ENCODE data around the gene DPF1.

DNA sequence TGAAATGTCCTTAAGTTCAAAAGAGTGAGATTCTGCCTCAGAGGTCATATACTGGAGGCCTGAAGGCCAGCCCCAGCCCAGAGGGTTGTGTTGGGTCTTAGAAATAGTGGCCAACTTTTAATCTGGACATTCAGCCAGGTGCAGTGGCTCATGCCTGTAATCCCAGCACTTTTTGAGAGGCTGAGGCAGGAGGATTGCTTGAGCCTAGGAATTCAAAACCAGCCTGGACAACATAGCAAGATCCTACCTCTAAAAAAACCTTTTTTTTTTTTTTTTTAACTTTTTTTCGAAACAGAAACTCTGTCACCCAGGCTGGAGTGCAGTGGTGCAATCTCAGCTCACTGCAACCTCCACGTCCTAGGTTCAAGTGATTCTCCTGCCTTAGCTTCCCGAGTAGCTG, 15.5 kb downstream of the DPF1 start:
- TF ChIP-seq, protein P1, sequence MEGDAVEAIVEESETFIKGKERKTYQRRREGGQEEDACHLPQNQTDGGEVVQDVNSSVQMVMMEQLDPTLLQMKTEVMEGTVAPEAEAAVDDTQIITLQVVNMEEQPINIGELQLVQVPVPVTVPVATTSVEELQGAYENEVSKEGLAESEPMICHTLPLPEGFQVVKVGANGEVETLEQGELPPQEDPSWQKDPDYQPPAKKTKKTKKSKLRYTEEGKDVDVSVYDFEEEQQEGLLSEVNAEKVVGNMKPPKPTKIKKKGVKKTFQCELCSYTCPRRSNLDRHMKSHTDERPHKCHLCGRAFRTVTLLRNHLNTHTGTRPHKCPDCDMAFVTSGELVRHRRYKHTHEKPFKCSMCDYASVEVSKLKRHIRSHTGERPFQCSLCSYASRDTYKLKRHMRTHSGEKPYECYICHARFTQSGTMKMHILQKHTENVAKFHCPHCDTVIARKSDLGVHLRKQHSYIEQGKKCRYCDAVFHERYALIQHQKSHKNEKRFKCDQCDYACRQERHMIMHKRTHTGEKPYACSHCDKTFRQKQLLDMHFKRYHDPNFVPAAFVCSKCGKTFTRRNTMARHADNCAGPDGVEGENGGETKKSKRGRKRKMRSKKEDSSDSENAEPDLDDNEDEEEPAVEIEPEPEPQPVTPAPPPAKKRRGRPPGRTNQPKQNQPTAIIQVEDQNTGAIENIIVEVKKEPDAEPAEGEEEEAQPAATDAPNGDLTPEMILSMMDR (IDR thresholded peaks at IDR 0.05), result no peak
- no peak for TF ChIP-seq POLR2A (IDR thresholded peaks at IDR 0.05)

All from esophagus squamous epithelium (tissue), 4 donors.